ENCODE data around the gene MKRN2. TPM values are rescaled to one million over a fixed set of nuclear protein-coding genes. Genes with fewer than 3 reads are reported as not detected.

MKRN2 gene
- 10 to 100 TPM; 20.8 to 20.9 TPM for total RNA-seq

GRCh38 chr3:12556690-12557472 lies at the start of gene MKRN2:
TSS of gene MKRN2 (plus strand) at chr3:12557087. CDS start at chr3:12557151, 64 bp downstream.
- DNase-seq, result peak; percentile 83
- CTCF ChIA-PET, result no interaction called here
- Mint-ChIP-seq H3K9me3 (peaks cover 2% of the 10 kb centered on the region), H3K36me3 (ENCODE audit: low read depth) (no peaks in the 10 kb centered on the region), H3K27ac (peak within 1 kb of the TSS; percentile 95), H3K4me3 (peak within 1 kb of the TSS; percentile 97), H3K4me1 (peaks cover 60% of the 10 kb centered on the region), H3K27me3 (peaks cover 24% of the 10 kb centered on the region)
- POLR2A ChIA-PET, result no interaction called here

GRCh38 chr3:12507591-12508281 lies 49.2 kb upstream of the MKRN2 start:
- H3K4me3 Mint-ChIP-seq, result no peak overlapping the region
- H3K4me1 Mint-ChIP-seq, result no peaks in the 10 kb centered on the region
- no peak overlapping the region for H3K27ac Mint-ChIP-seq
- H3K27me3 Mint-ChIP-seq, result no peaks in the 10 kb centered on the region
- ChIA-PET POLR2A (no interaction called here), CTCF (interaction anchor here (0.9 to 2.8 kb wide), 5 partner anchors 12 to 159 kb away, joined by 3 to 7 read pairs (median 3); partner anchors contain the start of gene TSEN2)
- H3K36me3 Mint-ChIP-seq (ENCODE audit: low read depth), result peaks cover 14% of the 10 kb centered on the region
- DNase-seq, result no peak
- H3K9me3 Mint-ChIP-seq, result no peaks in the 10 kb centered on the region

- H3K9me3 Mint-ChIP-seq, result no peaks in the 10 kb centered on the region
- H3K36me3 Mint-ChIP-seq (ENCODE audit: low read depth), result peaks cover 11% of the 10 kb centered on the region
- ChIA-PET CTCF (interaction anchor here (0.9 to 2.8 kb wide), 5 partner anchors 13 to 159 kb away, joined by 3 to 7 read pairs (median 3); partner anchors contain the start of gene TSEN2), POLR2A (no interaction called here)
- H3K27me3 Mint-ChIP-seq, result no peaks in the 10 kb centered on the region
- H3K4me3 Mint-ChIP-seq, result no peak overlapping the region
- no peaks in the 10 kb centered on the region for H3K4me1 Mint-ChIP-seq
- no peak for DNase-seq
- H3K27ac Mint-ChIP-seq, result no peak overlapping the region
Measured at GRCh38 chr3:12508291-12508700, 48.6 kb upstream of the MKRN2 start.

GRCh38 chr3:12509466-12509865 lies 47.4 kb upstream of the MKRN2 start:
- H3K4me1 Mint-ChIP-seq, result no peaks in the 10 kb centered on the region
- CTCF ChIA-PET, result interaction anchor here (2.8 kb wide), 1 partner anchor 28 kb away, joined by 7 read pairs; no protein-coding TSS in a partner anchor
- POLR2A ChIA-PET, result no interaction called here
- H3K27me3 Mint-ChIP-seq, result no peaks in the 10 kb centered on the region
- no peak for DNase-seq
- H3K36me3 Mint-ChIP-seq (ENCODE audit: low read depth), result peaks cover 4% of the 10 kb centered on the region
- no peak overlapping the region for H3K27ac Mint-ChIP-seq
- no peaks in the 10 kb centered on the region for H3K9me3 Mint-ChIP-seq
- no peak overlapping the region for H3K4me3 Mint-ChIP-seq

- no peak for DNase-seq
- H3K27ac Mint-ChIP-seq, result no peak overlapping the region
- POLR2A ChIA-PET, result no interaction called here
- no peaks in the 10 kb centered on the region for H3K27me3 Mint-ChIP-seq
- H3K9me3 Mint-ChIP-seq, result no peaks in the 10 kb centered on the region
- no peaks in the 10 kb centered on the region for H3K36me3 Mint-ChIP-seq (ENCODE audit: low read depth)
- H3K4me1 Mint-ChIP-seq, result no peaks in the 10 kb centered on the region
- no peak overlapping the region for H3K4me3 Mint-ChIP-seq
- CTCF ChIA-PET, result interaction anchor here (1.0 kb wide), 1 partner anchor 10 kb away, joined by 3 read pairs; no protein-coding TSS in a partner anchor
Measured at GRCh38 chr3:12512534-12513118, 44.3 kb upstream of the MKRN2 start.

GRCh38 chr3:12513694-12514446 lies 43.0 kb upstream of the MKRN2 start:
- ChIA-PET CTCF (interaction anchor here (0.6 to 1.0 kb wide), 3 partner anchors 9 to 338 kb away, joined by 3 to 6 read pairs (median 3); no protein-coding TSS in a partner anchor), POLR2A (no interaction called here)
- no peak for DNase-seq
- no peaks in the 10 kb centered on the region for H3K36me3 Mint-ChIP-seq (ENCODE audit: low read depth)
- H3K9me3 Mint-ChIP-seq, result no peaks in the 10 kb centered on the region
- H3K27ac Mint-ChIP-seq, result no peak overlapping the region
- H3K4me1 Mint-ChIP-seq, result no peaks in the 10 kb centered on the region
- no peak overlapping the region for H3K4me3 Mint-ChIP-seq
- H3K27me3 Mint-ChIP-seq, result no peaks in the 10 kb centered on the region

GRCh38 chr3:12515631-12516030 lies 41.3 kb upstream of the MKRN2 start:
- DNase-seq, result no peak
- Mint-ChIP-seq H3K4me1 (no peaks in the 10 kb centered on the region), H3K27me3 (no peaks in the 10 kb centered on the region), H3K4me3 (no peak overlapping the region), H3K36me3 (ENCODE audit: low read depth) (no peaks in the 10 kb centered on the region), H3K27ac (no peak overlapping the region), H3K9me3 (no peaks in the 10 kb centered on the region)
- CTCF ChIA-PET, result no interaction called here
- POLR2A ChIA-PET, result no interaction called here

GRCh38 chr3:12516873-12517272 lies 40.0 kb upstream of the MKRN2 start:
- Mint-ChIP-seq H3K36me3 (ENCODE audit: low read depth) (peaks cover 5% of the 10 kb centered on the region), H3K27me3 (no peaks in the 10 kb centered on the region), H3K4me1 (no peaks in the 10 kb centered on the region), H3K9me3 (no peaks in the 10 kb centered on the region), H3K4me3 (no peak overlapping the region), H3K27ac (no peak overlapping the region)
- CTCF ChIA-PET, result no interaction called here
- POLR2A ChIA-PET, result no interaction called here
- no peak for DNase-seq

- Mint-ChIP-seq H3K27ac (no peak overlapping the region), H3K27me3 (no peaks in the 10 kb centered on the region), H3K4me3 (no peak overlapping the region), H3K9me3 (no peaks in the 10 kb centered on the region), H3K36me3 (ENCODE audit: low read depth) (peaks cover 5% of the 10 kb centered on the region), H3K4me1 (no peaks in the 10 kb centered on the region)
- no peak for DNase-seq
- CTCF ChIA-PET, result no interaction called here
- POLR2A ChIA-PET, result no interaction called here
Measured at GRCh38 chr3:12518261-12519028, 38.4 kb upstream of the MKRN2 start.

GRCh38 chr3:12521010-12521409 lies 35.9 kb upstream of the MKRN2 start:
- H3K36me3 Mint-ChIP-seq (ENCODE audit: low read depth), result peaks cover 9% of the 10 kb centered on the region
- ChIA-PET CTCF (interaction anchor here (1.4 kb wide), 1 partner anchor 41 kb away, joined by 5 read pairs; no protein-coding TSS in a partner anchor), POLR2A (no interaction called here)
- no peaks in the 10 kb centered on the region for H3K9me3 Mint-ChIP-seq
- H3K4me1 Mint-ChIP-seq, result no peaks in the 10 kb centered on the region
- no peak for DNase-seq
- H3K27ac Mint-ChIP-seq, result no peak overlapping the region
- H3K4me3 Mint-ChIP-seq, result no peak overlapping the region
- H3K27me3 Mint-ChIP-seq, result no peaks in the 10 kb centered on the region

GRCh38 chr3:12522721-12523120 lies 34.2 kb upstream of the MKRN2 start:
- ChIA-PET POLR2A (no interaction called here), CTCF (interaction anchor here (0.8 to 1.3 kb wide), 2 partner anchors 9 to 29 kb away, joined by 3 read pairs; no protein-coding TSS in a partner anchor)
- Mint-ChIP-seq H3K4me1 (no peaks in the 10 kb centered on the region), H3K27ac (no peak overlapping the region), H3K4me3 (no peak overlapping the region), H3K36me3 (ENCODE audit: low read depth) (peaks cover 9% of the 10 kb centered on the region), H3K27me3 (no peaks in the 10 kb centered on the region), H3K9me3 (no peaks in the 10 kb centered on the region)
- DNase-seq, result no peak

GRCh38 chr3:12527757-12528143 lies 29.1 kb upstream of the MKRN2 start:
- no peak overlapping the region for H3K4me3 Mint-ChIP-seq
- ChIA-PET POLR2A (no interaction called here), CTCF (interaction anchor here (0.6 kb wide), 1 partner anchor 21 kb away, joined by 4 read pairs; no protein-coding TSS in a partner anchor)
- no peaks in the 10 kb centered on the region for H3K9me3 Mint-ChIP-seq
- peaks cover 7% of the 10 kb centered on the region for H3K36me3 Mint-ChIP-seq (ENCODE audit: low read depth)
- no peaks in the 10 kb centered on the region for H3K4me1 Mint-ChIP-seq
- no peaks in the 10 kb centered on the region for H3K27me3 Mint-ChIP-seq
- DNase-seq, result no peak
- H3K27ac Mint-ChIP-seq, result no peak overlapping the region
